ENCODE results near the gene KNTC1.

The KNTC1 gene

DNA sequence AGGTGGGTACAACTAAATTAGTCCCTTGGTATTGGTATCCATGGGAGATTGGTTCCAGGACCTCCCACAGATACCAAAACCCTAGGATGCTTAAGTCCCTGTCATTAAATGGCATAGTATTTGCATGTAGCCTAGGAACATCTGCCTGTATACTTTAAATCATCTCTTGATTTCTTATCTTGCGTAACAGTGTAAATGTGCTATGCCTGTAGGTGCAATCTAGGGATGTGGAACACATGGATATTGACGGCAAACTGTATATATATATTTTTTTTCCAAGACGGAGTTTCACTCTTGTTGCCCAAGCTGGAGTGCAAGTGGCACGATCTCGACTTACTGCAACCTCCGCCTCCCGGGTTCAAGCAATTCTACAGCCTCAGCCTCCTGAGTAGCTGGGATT, 1.5 kb downstream of the KNTC1 start:
- no peak for ATAC-seq
- TF ChIP-seq ZFP30 (CRISPR knock-in tag; IDR thresholded peaks at IDR 0.05): no peak
- TF ChIP-seq PPARA (CRISPR knock-in tag; IDR thresholded peaks at IDR 0.05; ENCODE audit: borderline replicate concordance): no peak
- TF ChIP-seq TCF4 (CRISPR knock-in tag; IDR thresholded peaks at IDR 0.05; ENCODE audit: borderline replicate concordance): no peak
- TF ChIP-seq ARNTL (CRISPR knock-in tag; IDR thresholded peaks at IDR 0.05; ENCODE audit: borderline replicate concordance, low read depth): no peak
- TF ChIP-seq OSR1 (CRISPR knock-in tag; IDR thresholded peaks at IDR 0.05): no peak
- TF ChIP-seq ZFP3 (CRISPR knock-in tag; IDR thresholded peaks at IDR 0.05): no peak
- TF ChIP-seq ZNF8 (CRISPR knock-in tag; IDR thresholded peaks at IDR 0.05): no peak
- TF ChIP-seq, protein P1, sequence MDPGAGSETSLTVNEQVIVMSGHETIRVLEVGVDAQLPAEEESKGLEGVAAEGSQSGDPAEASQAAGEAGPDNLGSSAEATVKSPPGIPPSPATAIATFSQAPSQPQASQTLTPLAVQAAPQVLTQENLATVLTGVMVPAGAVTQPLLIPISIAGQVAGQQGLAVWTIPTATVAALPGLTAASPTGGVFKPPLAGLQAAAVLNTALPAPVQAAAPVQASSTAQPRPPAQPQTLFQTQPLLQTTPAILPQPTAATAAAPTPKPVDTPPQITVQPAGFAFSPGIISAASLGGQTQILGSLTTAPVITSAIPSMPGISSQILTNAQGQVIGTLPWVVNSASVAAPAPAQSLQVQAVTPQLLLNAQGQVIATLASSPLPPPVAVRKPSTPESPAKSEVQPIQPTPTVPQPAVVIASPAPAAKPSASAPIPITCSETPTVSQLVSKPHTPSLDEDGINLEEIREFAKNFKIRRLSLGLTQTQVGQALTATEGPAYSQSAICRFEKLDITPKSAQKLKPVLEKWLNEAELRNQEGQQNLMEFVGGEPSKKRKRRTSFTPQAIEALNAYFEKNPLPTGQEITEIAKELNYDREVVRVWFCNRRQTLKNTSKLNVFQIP (CRISPR knock-in tag; IDR thresholded peaks at IDR 0.05; ENCODE audit: borderline replicate concordance, low read depth): no peak
- TF ChIP-seq, protein P2, sequence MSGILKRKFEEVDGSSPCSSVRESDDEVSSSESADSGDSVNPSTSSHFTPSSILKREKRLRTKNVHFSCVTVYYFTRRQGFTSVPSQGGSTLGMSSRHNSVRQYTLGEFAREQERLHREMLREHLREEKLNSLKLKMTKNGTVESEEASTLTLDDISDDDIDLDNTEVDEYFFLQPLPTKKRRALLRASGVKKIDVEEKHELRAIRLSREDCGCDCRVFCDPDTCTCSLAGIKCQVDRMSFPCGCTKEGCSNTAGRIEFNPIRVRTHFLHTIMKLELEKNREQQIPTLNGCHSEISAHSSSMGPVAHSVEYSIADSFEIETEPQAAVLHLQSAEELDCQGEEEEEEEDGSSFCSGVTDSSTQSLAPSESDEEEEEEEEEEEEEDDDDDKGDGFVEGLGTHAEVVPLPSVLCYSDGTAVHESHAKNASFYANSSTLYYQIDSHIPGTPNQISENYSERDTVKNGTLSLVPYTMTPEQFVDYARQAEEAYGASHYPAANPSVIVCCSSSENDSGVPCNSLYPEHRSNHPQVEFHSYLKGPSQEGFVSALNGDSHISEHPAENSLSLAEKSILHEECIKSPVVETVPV (CRISPR knock-in tag; IDR thresholded peaks at IDR 0.05): no peak
- TF ChIP-seq ZNF565 (CRISPR knock-in tag; conservative IDR thresholded peaks at IDR 0.05; ENCODE audit: low read depth): no peak
- TF ChIP-seq TOX (CRISPR knock-in tag; IDR thresholded peaks at IDR 0.05; ENCODE audit: borderline replicate concordance): no peak
- TF ChIP-seq BACH2 (CRISPR knock-in tag; IDR thresholded peaks at IDR 0.05; ENCODE audit: borderline replicate concordance): no peak
- no peak for TF ChIP-seq CSDC2 (CRISPR knock-in tag; IDR thresholded peaks at IDR 0.05)
- TF ChIP-seq, protein P3, sequence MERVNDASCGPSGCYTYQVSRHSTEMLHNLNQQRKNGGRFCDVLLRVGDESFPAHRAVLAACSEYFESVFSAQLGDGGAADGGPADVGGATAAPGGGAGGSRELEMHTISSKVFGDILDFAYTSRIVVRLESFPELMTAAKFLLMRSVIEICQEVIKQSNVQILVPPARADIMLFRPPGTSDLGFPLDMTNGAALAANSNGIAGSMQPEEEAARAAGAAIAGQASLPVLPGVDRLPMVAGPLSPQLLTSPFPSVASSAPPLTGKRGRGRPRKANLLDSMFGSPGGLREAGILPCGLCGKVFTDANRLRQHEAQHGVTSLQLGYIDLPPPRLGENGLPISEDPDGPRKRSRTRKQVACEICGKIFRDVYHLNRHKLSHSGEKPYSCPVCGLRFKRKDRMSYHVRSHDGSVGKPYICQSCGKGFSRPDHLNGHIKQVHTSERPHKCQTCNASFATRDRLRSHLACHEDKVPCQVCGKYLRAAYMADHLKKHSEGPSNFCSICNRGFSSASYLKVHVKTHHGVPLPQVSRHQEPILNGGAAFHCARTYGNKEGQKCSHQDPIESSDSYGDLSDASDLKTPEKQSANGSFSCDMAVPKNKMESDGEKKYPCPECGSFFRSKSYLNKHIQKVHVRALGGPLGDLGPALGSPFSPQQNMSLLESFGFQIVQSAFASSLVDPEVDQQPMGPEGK (CRISPR knock-in tag; IDR thresholded peaks at IDR 0.05; ENCODE audit: borderline replicate concordance): no peak
- TF ChIP-seq SNAI2 (CRISPR knock-in tag; IDR thresholded peaks at IDR 0.05): no peak
- TF ChIP-seq GLIS3 (CRISPR knock-in tag; IDR thresholded peaks at IDR 0.05): no peak
- TF ChIP-seq ZNF70 (CRISPR knock-in tag; IDR thresholded peaks at IDR 0.05): no peak

DNA sequence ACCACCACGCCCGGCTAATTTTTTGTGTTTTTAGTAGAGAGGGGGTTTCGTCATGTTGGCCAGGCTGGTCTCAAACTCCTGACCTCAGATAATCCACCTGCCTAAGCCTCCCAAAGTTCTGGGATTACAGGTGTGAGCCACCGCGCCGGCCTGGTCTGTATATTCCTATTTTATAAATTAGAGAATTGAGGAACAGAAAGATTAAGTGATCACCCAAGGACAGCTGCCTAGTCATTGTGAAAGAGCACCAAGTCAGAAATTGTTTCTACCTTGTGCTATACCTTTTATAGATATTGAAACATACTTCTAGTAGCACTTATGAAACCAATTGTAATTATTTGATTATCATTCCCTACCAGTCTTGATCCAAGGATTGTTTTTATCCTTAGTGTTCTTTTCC, 1.9 kb downstream of the KNTC1 start:
- ATAC-seq: no peak
- TF ChIP-seq, protein P3 (CRISPR knock-in tag; IDR thresholded peaks at IDR 0.05; ENCODE audit: borderline replicate concordance): no peak
- TF ChIP-seq ARNTL (CRISPR knock-in tag; IDR thresholded peaks at IDR 0.05; ENCODE audit: borderline replicate concordance, low read depth) (no peak), SNAI2 (CRISPR knock-in tag; IDR thresholded peaks at IDR 0.05) (no peak), BACH2 (CRISPR knock-in tag; IDR thresholded peaks at IDR 0.05; ENCODE audit: borderline replicate concordance) (no peak), ISL1 (CRISPR knock-in tag; IDR thresholded peaks at IDR 0.05) (no peak)

DNA sequence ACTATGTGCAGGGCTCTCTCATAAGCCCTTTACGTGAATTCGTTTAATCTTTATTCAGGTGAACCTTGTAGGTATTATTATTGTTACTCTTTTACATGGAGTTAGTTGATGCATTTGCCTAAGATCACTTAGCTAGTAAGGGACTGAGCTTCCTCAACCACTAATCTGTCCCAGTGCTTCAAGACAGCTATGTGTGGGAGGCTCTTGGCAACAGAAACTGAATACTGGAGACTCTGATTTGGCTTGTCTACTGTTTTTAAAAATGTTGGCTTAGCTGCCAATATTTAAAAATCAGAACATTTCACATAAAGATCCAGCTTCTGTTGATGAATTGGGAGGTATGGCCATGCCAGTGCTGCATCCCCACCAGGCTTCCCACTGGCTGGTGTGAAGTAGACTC, 6.8 kb downstream of the KNTC1 start:
- no peak for ATAC-seq
- TF ChIP-seq GLIS3 (CRISPR knock-in tag; IDR thresholded peaks at IDR 0.05) (no peak), TOX (CRISPR knock-in tag; IDR thresholded peaks at IDR 0.05; ENCODE audit: borderline replicate concordance) (no peak), ZNF565 (CRISPR knock-in tag; conservative IDR thresholded peaks at IDR 0.05; ENCODE audit: low read depth) (no peak), OSR1 (CRISPR knock-in tag; IDR thresholded peaks at IDR 0.05) (no peak), ZFP3 (CRISPR knock-in tag; IDR thresholded peaks at IDR 0.05) (no peak), ESRRG (CRISPR knock-in tag; IDR thresholded peaks at IDR 0.05) (no peak), SNAI2 (CRISPR knock-in tag; IDR thresholded peaks at IDR 0.05) (no peak)
- TF ChIP-seq, protein P2 (CRISPR knock-in tag; IDR thresholded peaks at IDR 0.05): no peak
- TF ChIP-seq, protein P3 (CRISPR knock-in tag; IDR thresholded peaks at IDR 0.05; ENCODE audit: borderline replicate concordance): no peak
- TF ChIP-seq, protein P4, sequence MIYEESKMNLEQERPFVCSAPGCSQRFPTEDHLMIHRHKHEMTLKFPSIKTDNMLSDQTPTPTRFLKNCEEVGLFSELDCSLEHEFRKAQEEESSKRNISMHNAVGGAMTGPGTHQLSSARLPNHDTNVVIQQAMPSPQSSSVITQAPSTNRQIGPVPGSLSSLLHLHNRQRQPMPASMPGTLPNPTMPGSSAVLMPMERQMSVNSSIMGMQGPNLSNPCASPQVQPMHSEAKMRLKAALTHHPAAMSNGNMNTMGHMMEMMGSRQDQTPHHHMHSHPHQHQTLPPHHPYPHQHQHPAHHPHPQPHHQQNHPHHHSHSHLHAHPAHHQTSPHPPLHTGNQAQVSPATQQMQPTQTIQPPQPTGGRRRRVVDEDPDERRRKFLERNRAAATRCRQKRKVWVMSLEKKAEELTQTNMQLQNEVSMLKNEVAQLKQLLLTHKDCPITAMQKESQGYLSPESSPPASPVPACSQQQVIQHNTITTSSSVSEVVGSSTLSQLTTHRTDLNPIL (CRISPR knock-in tag; IDR thresholded peaks at IDR 0.05; ENCODE audit: low read depth): no peak

Measured in SK-N-SH treated with all-trans-retinoic acid at 6 μM for 48 hours (cell line).